Esophagus squamous epithelium (tissue), 4 donors: ENCODE data around the gene ABCC1.

ENCODE experiments used
- POLR2A ChIP-seq, 4 donors: fragments of 450-650 bp; IDR thresholded peaks; one replicate each; pipeline ENCODE4 v1.6.1; 2017; ENCODE audit warnings: antibody characterized with exemption in 4 of 4, mild to moderate bottlenecking in 4 of 4, moderate library complexity in 3 of 4
- TF ChIP-seq, protein P1 (sequence below), 6 experiments: fragments of 450-650 bp in 4 of 6; fragments of 200-600 bp in 2 of 6; sonication (generic) in 2 of 6; IDR thresholded peaks; one replicate each; pipeline ENCODE4 v1.5.1; 2016 to 2019; ENCODE audit warnings: antibody characterized with exemption in 6 of 6, mild to moderate bottlenecking in 4 of 6, moderate library complexity in 4 of 6

- TF ChIP-seq, protein P1, sequence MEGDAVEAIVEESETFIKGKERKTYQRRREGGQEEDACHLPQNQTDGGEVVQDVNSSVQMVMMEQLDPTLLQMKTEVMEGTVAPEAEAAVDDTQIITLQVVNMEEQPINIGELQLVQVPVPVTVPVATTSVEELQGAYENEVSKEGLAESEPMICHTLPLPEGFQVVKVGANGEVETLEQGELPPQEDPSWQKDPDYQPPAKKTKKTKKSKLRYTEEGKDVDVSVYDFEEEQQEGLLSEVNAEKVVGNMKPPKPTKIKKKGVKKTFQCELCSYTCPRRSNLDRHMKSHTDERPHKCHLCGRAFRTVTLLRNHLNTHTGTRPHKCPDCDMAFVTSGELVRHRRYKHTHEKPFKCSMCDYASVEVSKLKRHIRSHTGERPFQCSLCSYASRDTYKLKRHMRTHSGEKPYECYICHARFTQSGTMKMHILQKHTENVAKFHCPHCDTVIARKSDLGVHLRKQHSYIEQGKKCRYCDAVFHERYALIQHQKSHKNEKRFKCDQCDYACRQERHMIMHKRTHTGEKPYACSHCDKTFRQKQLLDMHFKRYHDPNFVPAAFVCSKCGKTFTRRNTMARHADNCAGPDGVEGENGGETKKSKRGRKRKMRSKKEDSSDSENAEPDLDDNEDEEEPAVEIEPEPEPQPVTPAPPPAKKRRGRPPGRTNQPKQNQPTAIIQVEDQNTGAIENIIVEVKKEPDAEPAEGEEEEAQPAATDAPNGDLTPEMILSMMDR (IDR thresholded peaks at IDR 0.05), result no peak
- TF ChIP-seq POLR2A (IDR thresholded peaks at IDR 0.05), result no peak
These were observed 200.9 kb downstream of the ABCC1 start for GRCh38 chr16:16150117-16150877.
